ENCODE measurements around the gene COX6A2. TPM values are rescaled to one million over a fixed set of nuclear protein-coding genes. Genes with fewer than 3 reads are reported as not detected.
"Not testable (repeated sequence)": the region's sequence is repeated elsewhere in the genome, so short reads cannot be mapped to it uniquely, and the experiment has no call there.

The COX6A2 gene
- total RNA-seq, 1 experiment from 2014 or later: not detected

GRCh38 chr16:31451201-31451600 lies 23.0 kb upstream of the COX6A2 start:
- WGBS (ENCODE audit: extremely low coverage, insufficient read length, low lambda C conversion rate): no CpG with 5 or more reads among the region's 5 CpGs
- Histone ChIP-seq H3K18ac (ENCODE audit: insufficient read length, low read depth, low read length) (no peak overlapping the region), H2BK15ac (ENCODE audit: low read depth, low read length) (no peak overlapping the region), H2AFZ (ENCODE audit: low read length) (no peak overlapping the region), H4K20me1 (ENCODE audit: control insufficient read depth, insufficient read depth, insufficient read length) (no peaks in the 10 kb centered on the region), H3K56ac (ENCODE audit: insufficient read length, low read depth, low read length) (no peak overlapping the region), H2BK12ac (ENCODE audit: insufficient read length, low read depth, low read length) (no peak overlapping the region), H3K79me1 (ENCODE audit: insufficient read depth, low read depth, low read length, poor library complexity, severe bottlenecking) (no peaks in the 10 kb centered on the region), H4K91ac (ENCODE audit: insufficient read length, low read depth, low read length) (no peak overlapping the region), H3K4me2 (ENCODE audit: insufficient read depth, insufficient read length, low read length) (no peak overlapping the region), H3T11ph (ENCODE audit: low read length) (no peak overlapping the region), H3K79me2 (ENCODE audit: insufficient read depth, low read length) (no peaks in the 10 kb centered on the region), H2AK5ac (ENCODE audit: insufficient read length, low read length) (no peak overlapping the region), H3K27ac (ENCODE audit: insufficient read length, low read depth, low read length) (no peak overlapping the region), H3K9ac (ENCODE audit: extremely low read depth, insufficient read length, low read length) (no peak overlapping the region), H4K5ac (ENCODE audit: insufficient read length, low read depth, low read length) (no peak overlapping the region), H4K8ac (replicated peaks; ENCODE audit: insufficient read length, low read depth, low read length) (no peak overlapping the region), H2BK120ac (ENCODE audit: low read depth, low read length, poor library complexity, severe bottlenecking) (no peak overlapping the region), H3K4ac (ENCODE audit: low read depth, low read length) (no peak overlapping the region), H3K14ac (ENCODE audit: insufficient read depth, low read length) (no peak overlapping the region), H2BK20ac (ENCODE audit: low read depth, low read length, poor library complexity, severe bottlenecking) (no peak overlapping the region), H3K4me1 (ENCODE audit: insufficient read depth, low read length) (peaks cover 9% of the 10 kb centered on the region; the same call in 1 of the 2 replicates), H3K27me3 (ENCODE audit: insufficient read depth, low read length) (no peaks in the 10 kb centered on the region), H3K23ac (ENCODE audit: insufficient read length, low read depth, low read length) (no peak overlapping the region), H3K9me3 (ENCODE audit: control insufficient read depth, low read depth, low read length) (no peaks in the 10 kb centered on the region), H2BK5ac (ENCODE audit: insufficient read length, low read length) (no peak overlapping the region), H3K23me2 (ENCODE audit: insufficient read length, low read depth, low read length, poor library complexity, severe bottlenecking) (no peaks in the 10 kb centered on the region)
- Mint-ChIP-seq H3K9me3 (no peaks in the 10 kb centered on the region; a peak in 1 of 5 replicates), H3K36me3 (ENCODE audit: insufficient read depth in 1 of 3, low read depth in 3 of 3) (peaks cover 0 to 5% (median 0%) of the 10 kb centered on the region in 3 experiments; a peak in 4 of 7 replicates), H3K27me3 (ENCODE audit: low read depth) (peaks cover 3% of the 10 kb centered on the region), H3K4me1 (peaks cover 29 to 38% of the 10 kb centered on the region in 2 experiments), H3K27ac (no peak overlapping the region), H3K4me3 (no peak overlapping the region)
- DNase-seq: no peak
- TF ChIP-seq, protein P1, sequence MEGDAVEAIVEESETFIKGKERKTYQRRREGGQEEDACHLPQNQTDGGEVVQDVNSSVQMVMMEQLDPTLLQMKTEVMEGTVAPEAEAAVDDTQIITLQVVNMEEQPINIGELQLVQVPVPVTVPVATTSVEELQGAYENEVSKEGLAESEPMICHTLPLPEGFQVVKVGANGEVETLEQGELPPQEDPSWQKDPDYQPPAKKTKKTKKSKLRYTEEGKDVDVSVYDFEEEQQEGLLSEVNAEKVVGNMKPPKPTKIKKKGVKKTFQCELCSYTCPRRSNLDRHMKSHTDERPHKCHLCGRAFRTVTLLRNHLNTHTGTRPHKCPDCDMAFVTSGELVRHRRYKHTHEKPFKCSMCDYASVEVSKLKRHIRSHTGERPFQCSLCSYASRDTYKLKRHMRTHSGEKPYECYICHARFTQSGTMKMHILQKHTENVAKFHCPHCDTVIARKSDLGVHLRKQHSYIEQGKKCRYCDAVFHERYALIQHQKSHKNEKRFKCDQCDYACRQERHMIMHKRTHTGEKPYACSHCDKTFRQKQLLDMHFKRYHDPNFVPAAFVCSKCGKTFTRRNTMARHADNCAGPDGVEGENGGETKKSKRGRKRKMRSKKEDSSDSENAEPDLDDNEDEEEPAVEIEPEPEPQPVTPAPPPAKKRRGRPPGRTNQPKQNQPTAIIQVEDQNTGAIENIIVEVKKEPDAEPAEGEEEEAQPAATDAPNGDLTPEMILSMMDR (conservative IDR thresholded peaks at IDR 0.05): no peak

DNA sequence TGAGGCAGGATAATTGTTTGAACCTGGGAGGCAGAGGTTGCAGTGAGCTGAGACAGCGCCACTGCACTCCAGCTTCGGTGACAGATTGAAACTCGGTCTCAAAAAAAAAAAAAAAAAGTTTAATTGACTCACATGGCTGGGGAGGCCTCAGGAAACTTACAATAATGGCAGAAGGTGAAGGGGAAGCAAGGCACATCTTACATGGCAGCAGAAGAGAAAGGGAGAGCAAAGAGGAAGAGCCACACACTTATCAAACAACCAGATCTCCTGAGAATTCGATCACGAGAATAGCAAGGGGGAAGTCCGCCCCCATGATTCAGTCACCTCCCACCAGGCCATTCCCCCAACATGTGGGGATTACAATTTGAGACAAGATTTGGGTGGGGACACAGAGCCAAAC lies 17.8 kb upstream of the COX6A2 start:
- no CpG with 5 or more reads among the region's 6 CpGs for WGBS (ENCODE audit: extremely low coverage, insufficient read length, low lambda C conversion rate)
- H3K27ac Mint-ChIP-seq; H3K79me1 ChIP-seq (ENCODE audit: insufficient read depth, low read depth, low read length, poor library complexity, severe bottlenecking): not testable (repeated sequence)

More for the DNA sequence above, 17.8 kb upstream of the COX6A2 start:
- not testable (repeated sequence) for H3K9ac ChIP-seq (ENCODE audit: extremely low read depth, insufficient read length, low read length); H3K4me1 ChIP-seq (ENCODE audit: insufficient read depth, low read length); H3K4me2 ChIP-seq (ENCODE audit: insufficient read depth, insufficient read length, low read length); H3K27me3 ChIP-seq (ENCODE audit: insufficient read depth, low read length); H3K9me3 ChIP-seq (ENCODE audit: control insufficient read depth, low read depth, low read length); H3K36me3 Mint-ChIP-seq (ENCODE audit: insufficient read depth in 1 of 3, low read depth in 3 of 3); H3K56ac ChIP-seq (ENCODE audit: insufficient read length, low read depth, low read length); H3K18ac ChIP-seq (ENCODE audit: insufficient read length, low read depth, low read length); H3K4ac ChIP-seq (ENCODE audit: low read depth, low read length); H4K91ac ChIP-seq (ENCODE audit: insufficient read length, low read depth, low read length); H3K4me1 Mint-ChIP-seq; H4K5ac ChIP-seq (ENCODE audit: insufficient read length, low read depth, low read length); H2BK120ac ChIP-seq (ENCODE audit: low read depth, low read length, poor library complexity, severe bottlenecking); H2BK12ac ChIP-seq (ENCODE audit: insufficient read length, low read depth, low read length); H3K27me3 Mint-ChIP-seq (ENCODE audit: low read depth); H2BK20ac ChIP-seq (ENCODE audit: low read depth, low read length, poor library complexity, severe bottlenecking); H4K8ac ChIP-seq (replicated peaks; ENCODE audit: insufficient read length, low read depth, low read length); H2AK5ac ChIP-seq (ENCODE audit: insufficient read length, low read length); H2BK15ac ChIP-seq (ENCODE audit: low read depth, low read length); H2AFZ ChIP-seq (ENCODE audit: low read length); H3K23ac ChIP-seq (ENCODE audit: insufficient read length, low read depth, low read length); H3K14ac ChIP-seq (ENCODE audit: insufficient read depth, low read length); H4K20me1 ChIP-seq (ENCODE audit: control insufficient read depth, insufficient read depth, insufficient read length); H3K4me3 Mint-ChIP-seq; H3K23me2 ChIP-seq (ENCODE audit: insufficient read length, low read depth, low read length, poor library complexity, severe bottlenecking); H2BK5ac ChIP-seq (ENCODE audit: insufficient read length, low read length); H3T11ph ChIP-seq (ENCODE audit: low read length); H3K79me2 ChIP-seq (ENCODE audit: insufficient read depth, low read length); DNase-seq; H3K27ac ChIP-seq (ENCODE audit: insufficient read length, low read depth, low read length); H3K9me3 Mint-ChIP-seq

Measured in H9 (cell line).